ES-I3 (cell line): ENCODE measurements around the gene PSMD7.
"Not testable (repeated sequence)": the region's sequence is repeated elsewhere in the genome, so short reads cannot be mapped to it uniquely, and the experiment has no call there.

ENCODE experiments used
- H3K36me3 ChIP-seq: 2 replicates; pipeline ENCODE4 v1.6.1; 2013; ENCODE audit warnings: mild to moderate bottlenecking, low read length, control low read depth, moderate library complexity; ENCODE audit not compliant: insufficient read depth
- H3K4me1 ChIP-seq: 2 replicates; pipeline ENCODE4 v1.6.1; 2013; ENCODE audit warnings: mild to moderate bottlenecking, control low read depth, low read length; ENCODE audit not compliant: insufficient read depth
- H3K9ac ChIP-seq: 2 replicates; pipeline ENCODE4 v1.6.1; 2013; ENCODE audit warnings: low read depth, mild to moderate bottlenecking, low read length, moderate library complexity
- H3K9me3 ChIP-seq: 2 replicates; pipeline ENCODE4 v1.6.1; 2013; ENCODE audit warnings: mild to moderate bottlenecking, low read length, moderate library complexity; ENCODE audit not compliant: control insufficient read depth, insufficient read depth

PSMD7 gene

DNA sequence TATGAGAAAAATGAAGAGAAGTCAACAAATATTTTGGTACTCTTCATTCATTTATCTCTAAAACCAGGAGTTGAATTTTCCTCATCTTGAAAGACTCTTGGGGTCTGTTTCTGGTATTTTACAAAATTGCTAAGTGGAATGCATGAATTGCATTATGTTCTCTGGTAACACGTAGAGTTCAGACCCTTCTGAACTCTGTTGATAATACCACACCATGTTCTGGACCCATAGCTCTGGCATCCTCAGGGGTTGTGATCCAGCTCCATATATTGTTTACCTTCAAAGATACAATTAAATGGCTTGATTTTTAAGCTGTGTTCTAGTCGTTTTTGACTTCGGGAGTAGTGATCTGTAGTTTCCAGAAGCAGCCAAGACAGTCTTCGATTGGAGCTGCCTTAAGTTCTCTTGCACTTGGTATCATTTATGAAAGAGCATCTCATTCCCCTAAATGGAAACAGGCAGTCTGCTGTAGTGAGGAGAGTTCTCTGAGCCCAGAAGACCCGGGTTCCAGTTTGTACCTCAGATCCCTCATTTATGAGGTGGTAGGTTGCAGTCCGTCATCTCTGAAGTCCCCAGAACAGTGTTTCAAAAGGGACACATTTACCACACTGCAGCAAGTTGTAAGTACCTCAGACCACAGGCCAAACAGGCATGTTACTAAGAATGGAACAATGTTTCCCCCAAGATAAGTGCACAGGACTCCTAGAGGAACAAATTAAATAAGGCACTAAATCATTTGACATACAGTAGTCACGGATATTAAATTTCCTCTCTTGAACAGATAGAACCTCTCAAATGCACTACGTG lies 9.6 kb downstream of the PSMD7 start:
- Histone ChIP-seq H3K9ac (no peak overlapping the region), H3K9me3 (no peaks in the 10 kb centered on the region), H3K36me3 (peaks cover 45% of the 10 kb centered on the region), H3K4me1 (no peaks in the 10 kb centered on the region)

- H3K36me3 ChIP-seq: peaks cover 34% of the 10 kb centered on the region
- no peaks in the 10 kb centered on the region for H3K9me3 ChIP-seq
- H3K4me1 ChIP-seq: no peaks in the 10 kb centered on the region
- no peak overlapping the region for H3K9ac ChIP-seq
These were observed 10.8 kb downstream of the PSMD7 start for GRCh38 chr16:74307383-74307782.

- H3K4me1 ChIP-seq: no peaks in the 10 kb centered on the region
- no peak overlapping the region for H3K9ac ChIP-seq
- no peaks in the 10 kb centered on the region for H3K9me3 ChIP-seq
- peaks cover 9% of the 10 kb centered on the region for H3K36me3 ChIP-seq
These were observed 13.5 kb downstream of the PSMD7 start for GRCh38 chr16:74309789-74310781.

GRCh38 chr16:74315059-74315458 lies 18.4 kb downstream of the PSMD7 start:
- no peaks in the 10 kb centered on the region for H3K4me1 ChIP-seq
- no peaks in the 10 kb centered on the region for H3K36me3 ChIP-seq
- H3K9me3 ChIP-seq: no peaks in the 10 kb centered on the region
- no peak overlapping the region for H3K9ac ChIP-seq

DNA sequence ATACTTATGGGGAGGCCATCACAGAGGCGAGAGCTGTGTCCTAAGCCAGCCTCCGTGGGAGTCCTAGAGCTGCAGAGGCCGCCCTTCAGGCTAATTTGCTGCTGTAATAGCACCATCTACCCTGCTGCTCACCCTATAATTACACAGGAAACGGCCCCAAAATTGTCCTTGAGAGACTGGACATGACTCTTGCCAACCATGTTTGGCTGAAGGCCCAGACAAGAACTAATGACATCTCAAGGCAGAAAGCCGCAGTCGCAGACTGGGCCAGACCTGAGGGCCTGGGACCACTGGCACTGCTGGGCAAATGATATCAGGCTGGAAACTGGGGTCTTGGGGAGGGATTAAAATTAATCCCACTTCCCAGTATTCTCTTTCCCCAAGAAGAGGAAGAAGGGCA lies 24.1 kb downstream of the PSMD7 start:
- Histone ChIP-seq H3K36me3 (no peaks in the 10 kb centered on the region), H3K9me3 (no peaks in the 10 kb centered on the region), H3K4me1 (peaks cover 6% of the 10 kb centered on the region; the same call in 1 of the 2 replicates), H3K9ac (no peak overlapping the region)

DNA sequence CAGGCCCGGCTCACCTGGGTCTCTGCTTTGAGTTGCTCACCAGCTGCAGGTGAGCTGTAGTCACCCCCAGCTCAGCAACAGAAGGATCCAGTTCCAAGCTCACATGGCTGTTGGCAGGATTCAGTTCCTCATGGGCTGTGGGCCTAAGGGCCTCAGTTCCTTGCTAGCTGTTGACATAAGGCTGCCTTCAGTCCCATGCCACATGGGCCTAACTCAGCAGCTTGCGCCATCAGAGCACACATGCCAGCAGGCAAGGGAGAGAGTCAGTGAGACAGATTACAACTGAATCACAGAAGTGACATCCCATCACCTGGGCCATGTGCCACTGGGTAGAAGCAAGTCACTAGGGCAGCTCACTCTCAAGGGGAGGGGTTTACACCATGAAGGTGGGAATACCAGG lies 24.7 kb downstream of the PSMD7 start:
- Histone ChIP-seq H3K9me3 (no peaks in the 10 kb centered on the region), H3K4me1 (peaks cover 6% of the 10 kb centered on the region; the same call in 1 of the 2 replicates), H3K36me3 (no peaks in the 10 kb centered on the region), H3K9ac (no peak overlapping the region)

DNA sequence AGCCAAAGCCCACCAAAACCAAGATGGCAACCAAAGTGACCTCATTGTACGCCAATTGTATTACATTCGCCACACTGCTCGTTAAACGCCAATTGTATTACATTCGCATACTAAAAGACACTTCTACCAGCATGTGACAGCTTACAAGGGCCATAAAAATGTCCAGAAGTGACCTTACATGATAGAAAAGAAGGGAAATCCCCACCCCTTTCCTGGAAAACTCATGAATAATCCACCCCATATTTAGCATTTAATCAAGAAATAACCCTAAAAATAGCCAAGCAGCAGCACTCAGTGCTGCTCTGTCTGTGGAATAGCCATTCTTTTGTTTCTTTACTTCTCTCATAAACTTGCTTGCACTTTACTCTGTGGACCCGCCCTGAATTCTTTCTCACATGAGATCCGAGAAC lies 25.7 kb downstream of the PSMD7 start:
- Histone ChIP-seq H3K4me1 (peaks cover 6% of the 10 kb centered on the region; the same call in 1 of the 2 replicates), H3K36me3 (no peaks in the 10 kb centered on the region; the same call in 1 of the 2 replicates), H3K9ac (no peak overlapping the region), H3K9me3 (no peaks in the 10 kb centered on the region)

DNA sequence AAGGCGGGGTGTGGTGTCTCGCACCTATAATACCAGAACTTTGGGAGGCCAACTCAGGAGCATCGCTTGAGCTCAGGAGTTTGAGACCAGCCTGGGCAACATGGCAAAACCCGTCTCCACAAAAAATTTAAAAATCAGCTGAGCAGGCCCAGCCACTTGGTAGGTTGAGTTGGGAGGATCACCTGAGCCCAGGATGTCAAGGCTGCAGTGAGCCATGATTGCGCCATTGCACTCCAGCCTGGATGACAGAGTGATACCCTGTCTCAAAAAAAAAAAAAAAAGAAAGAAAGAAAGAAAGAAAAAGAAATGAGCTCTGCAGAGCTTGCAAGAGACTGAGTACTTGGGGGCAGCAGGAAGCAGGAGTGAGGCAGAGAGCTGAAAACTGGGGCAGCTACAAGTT lies 28.2 kb downstream of the PSMD7 start:
- not testable (repeated sequence) for H3K9me3 ChIP-seq, H3K4me1 ChIP-seq, H3K36me3 ChIP-seq, H3K9ac ChIP-seq

DNA sequence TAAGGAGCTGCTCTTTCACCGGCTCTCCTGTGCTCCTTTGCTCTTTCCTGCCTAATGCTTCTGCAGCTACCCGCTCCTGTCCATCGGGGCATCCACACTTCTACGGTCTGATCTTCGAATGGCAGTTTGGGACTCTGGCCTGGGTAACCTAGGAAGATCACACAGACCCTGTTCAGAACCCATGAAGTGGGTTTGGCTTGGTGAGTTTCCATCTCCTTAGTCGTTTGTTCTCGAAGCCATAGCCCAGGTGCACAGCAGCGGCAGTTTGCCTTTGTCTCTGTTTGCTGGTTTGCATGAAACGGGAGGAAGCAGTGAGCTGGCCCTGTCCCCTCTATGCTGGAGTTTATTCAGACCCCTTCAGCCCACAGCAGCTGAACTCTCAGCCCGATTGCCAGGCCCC lies 29.0 kb downstream of the PSMD7 start:
- H3K9me3 ChIP-seq: no peaks in the 10 kb centered on the region
- peaks cover 4% of the 10 kb centered on the region for H3K36me3 ChIP-seq

DNA sequence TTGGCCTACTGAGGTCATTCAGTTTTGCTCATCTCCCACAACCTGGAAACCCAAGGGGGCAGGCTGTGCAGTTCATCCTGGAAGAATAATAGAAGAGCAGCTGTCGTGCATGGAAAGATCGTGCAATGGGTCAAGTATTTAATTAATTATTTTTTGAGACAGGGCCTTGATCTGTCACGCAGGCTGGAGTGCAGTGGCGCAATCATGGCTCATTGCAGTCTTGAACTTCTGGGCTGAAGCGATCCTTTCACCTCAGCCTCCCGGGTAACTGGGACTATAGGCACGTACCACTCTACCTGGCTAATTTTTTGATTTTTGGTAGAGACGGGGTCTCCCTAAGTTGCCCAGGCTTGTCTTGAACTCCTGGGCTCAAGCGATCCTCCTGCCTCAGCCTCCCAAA lies 31.7 kb downstream of the PSMD7 start:
- not testable (repeated sequence) for H3K9ac ChIP-seq, H3K4me1 ChIP-seq, H3K36me3 ChIP-seq, H3K9me3 ChIP-seq

More for the DNA sequence above, 29.0 kb downstream of the PSMD7 start:
- Histone ChIP-seq H3K4me1 (peaks cover 6% of the 10 kb centered on the region; the same call in 1 of the 2 replicates), H3K9ac (no peak overlapping the region)

GRCh38 chr16:74332469-74332868 lies 35.9 kb downstream of the PSMD7 start:
- H3K9ac ChIP-seq, H3K9me3 ChIP-seq, H3K4me1 ChIP-seq, H3K36me3 ChIP-seq: not testable (repeated sequence)

- not testable (repeated sequence) for H3K36me3 ChIP-seq, H3K9me3 ChIP-seq
These were observed 40.9 kb downstream of the PSMD7 start for GRCh38 chr16:74337506-74337905.

DNA sequence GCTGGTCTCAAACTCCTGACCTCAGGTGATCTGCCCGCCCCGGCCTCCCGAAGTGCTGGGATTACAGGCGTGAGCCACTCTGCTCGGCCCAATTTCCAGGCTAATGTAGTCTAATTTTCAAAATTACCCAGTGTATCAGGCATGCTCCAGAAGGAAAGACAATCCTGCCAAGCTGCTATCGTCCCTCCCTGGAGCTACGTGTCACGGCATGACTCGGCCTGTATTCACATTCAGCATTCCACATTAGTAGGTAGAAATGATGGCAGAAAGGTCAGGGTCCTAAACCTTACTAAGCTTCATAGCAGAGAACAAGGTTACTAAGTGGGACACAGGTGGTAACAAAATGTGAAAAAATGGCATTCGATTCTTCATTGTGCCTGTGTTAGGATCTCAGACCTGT lies 42.6 kb downstream of the PSMD7 start:
- H3K9ac ChIP-seq, H3K9me3 ChIP-seq, H3K36me3 ChIP-seq, H3K4me1 ChIP-seq: not testable (repeated sequence)

More at GRCh38 chr16:74337506-74337905, 40.9 kb downstream of the PSMD7 start:
- not testable (repeated sequence) for H3K9ac ChIP-seq, H3K4me1 ChIP-seq

GRCh38 chr16:74353038-74353437 lies 56.4 kb downstream of the PSMD7 start:
- H3K36me3 ChIP-seq, H3K4me1 ChIP-seq: not testable (repeated sequence)

More at GRCh38 chr16:74353038-74353437, 56.4 kb downstream of the PSMD7 start:
- H3K9ac ChIP-seq, H3K9me3 ChIP-seq: not testable (repeated sequence)
